Amniotic stem cell (primary cell): ENCODE results near the gene ZSWIM7.

Experiments used
- DNase-seq: peaks from one replicate; lab custom pipeline; 2025; lab: John Stamatoyannopoulos, UW

ZSWIM7 gene

DNA sequence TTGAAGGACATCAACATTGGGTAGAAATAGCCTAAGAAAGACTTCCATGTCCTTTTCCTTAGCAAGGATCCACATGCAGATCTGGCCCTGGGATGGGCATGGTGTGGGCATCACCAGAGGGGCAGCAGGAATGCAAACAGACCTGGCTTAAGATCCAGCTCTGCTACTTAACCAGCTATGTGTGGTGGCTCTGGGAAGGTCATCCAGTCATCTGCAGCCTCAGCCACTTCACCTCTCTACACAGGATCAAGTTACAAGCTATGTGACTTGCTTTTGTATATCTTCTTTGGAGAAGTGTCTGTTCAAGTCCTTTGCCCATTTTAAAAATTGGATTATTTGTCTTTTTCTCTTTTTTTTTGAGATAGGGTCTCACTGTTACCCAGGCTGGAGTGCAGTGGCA lies 68.1 kb downstream of the ZSWIM7 start:
- DNase-seq: no peak

DNA sequence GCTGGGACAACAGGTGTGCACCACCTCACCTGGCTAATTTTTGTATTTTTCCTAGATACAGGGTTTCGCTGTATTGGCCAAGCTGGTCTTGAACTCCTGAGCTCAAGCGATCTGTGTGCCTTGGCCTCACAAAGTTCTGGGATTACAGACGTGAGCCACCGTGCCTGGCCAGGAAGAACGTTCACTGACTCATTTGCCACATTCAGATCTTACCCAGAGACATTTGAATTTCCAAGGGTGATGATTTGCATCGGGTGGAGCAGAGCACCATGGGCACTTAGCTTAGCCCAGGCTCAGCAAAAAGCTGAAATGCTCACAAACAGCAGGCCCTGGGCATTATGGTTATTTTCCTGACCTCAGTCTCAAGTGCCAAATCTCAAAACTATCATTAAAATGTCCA lies 69.1 kb downstream of the ZSWIM7 start:
- DNase-seq: no peak

DNA sequence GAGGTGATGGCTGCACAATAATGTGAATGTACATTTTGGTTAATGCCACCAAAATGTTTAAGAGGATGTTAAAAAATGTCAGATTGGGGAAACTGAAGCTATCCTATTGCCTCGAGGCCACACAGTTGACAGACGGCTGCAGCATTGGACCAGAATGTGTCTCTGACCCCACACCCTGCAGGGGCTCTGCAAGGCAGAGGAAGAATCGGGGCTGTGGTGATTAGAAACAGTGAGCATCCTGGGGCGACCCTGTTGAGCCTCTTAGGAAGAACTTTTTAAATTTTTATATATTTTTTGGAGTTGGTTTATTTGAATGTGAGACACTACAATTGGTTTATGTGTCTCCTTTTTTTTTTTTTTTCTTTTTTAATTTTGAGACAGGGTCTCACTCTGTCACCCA lies 69.6 kb downstream of the ZSWIM7 start:
- no peak for DNase-seq

DNA sequence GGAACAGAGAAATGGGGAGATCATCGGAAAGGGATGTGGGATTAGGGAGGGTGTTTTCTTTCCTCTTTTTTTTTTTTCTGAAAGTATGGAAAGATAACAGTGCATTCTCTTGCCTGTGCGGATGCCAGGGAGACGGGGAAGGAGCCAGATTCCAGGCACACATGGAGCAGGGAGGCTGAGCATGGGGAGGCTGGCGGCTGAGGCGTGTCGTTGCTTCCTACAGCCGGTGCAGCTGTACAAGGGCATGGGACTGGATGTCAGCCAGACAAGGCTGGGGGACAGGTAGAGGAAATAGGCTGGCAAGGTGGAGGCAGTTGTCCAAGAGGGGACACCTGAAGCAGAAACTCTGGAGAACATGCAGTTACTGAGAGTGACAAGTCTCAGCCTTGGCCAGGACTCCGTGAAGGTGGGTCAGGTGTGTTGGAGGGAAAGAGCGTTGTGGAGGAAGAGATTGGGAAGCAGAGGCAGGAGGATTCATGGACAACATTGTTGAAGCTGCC lies 71.2 kb downstream of the ZSWIM7 start:
- DNase-seq: no peak
